ENCODE measurements around the gene ENOX1. TPM values are rescaled to one million over a fixed set of nuclear protein-coding genes. Genes with fewer than 3 reads are reported as not detected.

ENOX1 gene
- total RNA-seq, 2 donors from 2014 or later: 0.33 TPM; not detected in 1

DNA sequence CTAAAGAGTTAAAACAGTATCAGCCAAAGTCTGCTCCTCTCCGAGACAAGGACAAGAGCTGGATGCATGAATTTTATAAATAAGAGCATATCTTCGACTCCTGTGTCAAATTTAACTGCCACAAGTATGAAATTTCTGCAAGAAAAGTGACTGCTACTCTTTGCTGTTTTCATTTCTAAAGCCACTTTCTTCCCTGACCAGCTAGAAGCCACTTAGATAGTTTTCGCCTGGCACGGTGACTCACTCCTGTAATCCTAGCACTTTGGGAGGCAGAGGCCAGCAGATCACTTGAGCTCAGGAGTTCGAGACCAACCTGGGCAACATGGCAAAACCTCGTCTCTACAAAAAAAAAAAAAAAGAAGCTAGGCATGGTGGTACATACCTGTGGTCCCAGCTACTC lies 61.3 kb downstream of the ENOX1 start:
- H3K4me1 Mint-ChIP-seq: peaks cover 14% of the 10 kb centered on the region
- Histone ChIP-seq H3K36me3 (ENCODE audit: control insufficient read depth, insufficient read depth, low read length) (no peaks in the 10 kb centered on the region), H3K4me1 (ENCODE audit: control insufficient read depth, insufficient read depth, low read length) (peaks cover 4% of the 10 kb centered on the region), H3K4me3 (ENCODE audit: low read length) (no peak overlapping the region), H3K27me3 (ENCODE audit: control insufficient read depth, insufficient read depth, low read length, poor library complexity, severe bottlenecking) (no peaks in the 10 kb centered on the region), H3K9me3 (ENCODE audit: control insufficient read depth, low read length) (no peaks in the 10 kb centered on the region), H3K9ac (ENCODE audit: extremely low read depth, low read length, poor library complexity, severe bottlenecking) (no peak overlapping the region), H3K27ac (ENCODE audit: low read depth, low read length) (no peak overlapping the region)
- no peak for DNase-seq
- TF ChIP-seq, protein P1, sequence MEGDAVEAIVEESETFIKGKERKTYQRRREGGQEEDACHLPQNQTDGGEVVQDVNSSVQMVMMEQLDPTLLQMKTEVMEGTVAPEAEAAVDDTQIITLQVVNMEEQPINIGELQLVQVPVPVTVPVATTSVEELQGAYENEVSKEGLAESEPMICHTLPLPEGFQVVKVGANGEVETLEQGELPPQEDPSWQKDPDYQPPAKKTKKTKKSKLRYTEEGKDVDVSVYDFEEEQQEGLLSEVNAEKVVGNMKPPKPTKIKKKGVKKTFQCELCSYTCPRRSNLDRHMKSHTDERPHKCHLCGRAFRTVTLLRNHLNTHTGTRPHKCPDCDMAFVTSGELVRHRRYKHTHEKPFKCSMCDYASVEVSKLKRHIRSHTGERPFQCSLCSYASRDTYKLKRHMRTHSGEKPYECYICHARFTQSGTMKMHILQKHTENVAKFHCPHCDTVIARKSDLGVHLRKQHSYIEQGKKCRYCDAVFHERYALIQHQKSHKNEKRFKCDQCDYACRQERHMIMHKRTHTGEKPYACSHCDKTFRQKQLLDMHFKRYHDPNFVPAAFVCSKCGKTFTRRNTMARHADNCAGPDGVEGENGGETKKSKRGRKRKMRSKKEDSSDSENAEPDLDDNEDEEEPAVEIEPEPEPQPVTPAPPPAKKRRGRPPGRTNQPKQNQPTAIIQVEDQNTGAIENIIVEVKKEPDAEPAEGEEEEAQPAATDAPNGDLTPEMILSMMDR (conservative IDR thresholded peaks at IDR 0.05): no peak
- no peak overlapping the region for H3K27ac Mint-ChIP-seq
- no peaks in the 10 kb centered on the region for H3K9me3 Mint-ChIP-seq
- no peak overlapping the region for H3K4me3 Mint-ChIP-seq
- H3K27me3 Mint-ChIP-seq (ENCODE audit: insufficient read depth): no peaks in the 10 kb centered on the region
- WGBS, 2 experiments (ENCODE audit: insufficient coverage in 1 of 2, insufficient read length in 1 of 2): 92 to 93% methylated on average over 4 to 6 of the region's 6 CpGs
- no peaks in the 10 kb centered on the region for H3K36me3 Mint-ChIP-seq (ENCODE audit: low read depth)

DNA sequence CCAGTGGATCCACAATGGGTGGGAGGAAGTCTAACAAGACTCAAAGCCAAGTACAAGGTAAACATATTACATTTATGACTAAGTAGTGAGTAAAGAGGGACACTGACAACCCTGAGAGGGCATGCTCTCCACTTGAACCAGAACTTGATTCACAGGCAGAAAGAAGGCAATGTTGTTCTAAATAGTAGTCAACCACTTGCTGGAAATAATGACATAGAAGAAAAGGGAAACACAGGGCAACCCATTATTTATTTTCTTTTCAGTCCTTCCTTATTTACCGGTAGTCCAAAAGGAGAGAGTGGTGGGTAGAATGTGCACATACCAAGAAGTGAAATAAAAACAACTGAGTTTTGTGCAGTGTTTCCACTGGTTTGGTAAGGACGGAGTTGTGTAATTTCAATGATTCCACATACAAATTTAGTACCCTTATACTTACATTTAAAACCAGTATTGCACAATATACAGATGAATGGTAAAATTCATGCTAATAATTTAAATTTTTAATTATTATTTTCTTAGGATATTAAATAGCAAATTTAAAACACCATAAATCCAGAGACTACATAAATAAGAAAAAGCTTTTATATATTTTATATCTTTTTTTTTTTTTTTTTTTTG lies 65.9 kb downstream of the ENOX1 start:
- Histone ChIP-seq H3K9me3 (ENCODE audit: control insufficient read depth, low read length) (peaks cover 12% of the 10 kb centered on the region), H3K4me3 (ENCODE audit: low read length) (no peak overlapping the region), H3K36me3 (ENCODE audit: control insufficient read depth, insufficient read depth, low read length) (no peaks in the 10 kb centered on the region), H3K27me3 (ENCODE audit: control insufficient read depth, insufficient read depth, low read length, poor library complexity, severe bottlenecking) (no peaks in the 10 kb centered on the region), H3K27ac (ENCODE audit: low read depth, low read length) (no peak overlapping the region), H3K9ac (ENCODE audit: extremely low read depth, low read length, poor library complexity, severe bottlenecking) (no peak overlapping the region), H3K4me1 (ENCODE audit: control insufficient read depth, insufficient read depth, low read length) (peaks cover 4% of the 10 kb centered on the region)
- Mint-ChIP-seq H3K27ac (no peak overlapping the region), H3K36me3 (ENCODE audit: low read depth) (no peaks in the 10 kb centered on the region), H3K27me3 (ENCODE audit: insufficient read depth) (peaks cover 1% of the 10 kb centered on the region), H3K9me3 (peaks cover 17% of the 10 kb centered on the region), H3K4me3 (no peak overlapping the region), H3K4me1 (peaks cover 12% of the 10 kb centered on the region)
- TF ChIP-seq, protein P1 (conservative IDR thresholded peaks at IDR 0.05): no peak
- WGBS, 2 experiments (ENCODE audit: insufficient coverage in 1 of 2, insufficient read length in 1 of 2): no CpG with 5 or more reads among the region's 2 CpGs
- DNase-seq: no peak

DNA sequence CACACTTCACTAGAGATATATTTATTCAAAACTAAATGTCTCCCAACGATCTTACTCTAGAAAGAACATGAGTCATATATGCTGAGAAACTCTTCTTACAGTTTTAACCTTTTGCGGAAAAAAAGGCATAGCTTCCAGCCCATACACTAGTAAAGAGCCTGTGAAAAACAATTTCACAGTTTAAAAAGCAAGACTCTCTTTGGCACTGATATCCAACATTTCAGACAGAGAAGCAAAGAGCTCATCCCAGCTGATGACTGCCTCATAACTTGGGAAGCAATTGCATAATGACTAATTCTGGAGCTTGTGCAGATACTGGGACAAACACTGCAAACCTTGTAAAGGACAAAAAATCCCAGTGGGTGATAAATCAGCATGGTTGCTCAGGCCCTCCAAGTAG lies 88.0 kb downstream of the ENOX1 start:
- no peak for DNase-seq
- Mint-ChIP-seq H3K4me3 (no peak overlapping the region), H3K36me3 (ENCODE audit: low read depth) (no peaks in the 10 kb centered on the region), H3K27ac (no peak overlapping the region), H3K9me3 (no peaks in the 10 kb centered on the region), H3K27me3 (ENCODE audit: insufficient read depth) (peaks cover 42% of the 10 kb centered on the region), H3K4me1 (peaks cover 12% of the 10 kb centered on the region)
- no peaks in the 10 kb centered on the region for H3K9me3 ChIP-seq (ENCODE audit: control insufficient read depth, low read length)
- no peak overlapping the region for H3K27ac ChIP-seq (ENCODE audit: low read depth, low read length)
- TF ChIP-seq, protein P1 (conservative IDR thresholded peaks at IDR 0.05): no peak
- no peak overlapping the region for H3K4me3 ChIP-seq (ENCODE audit: low read length)
- H3K36me3 ChIP-seq (ENCODE audit: control insufficient read depth, insufficient read depth, low read length): no peaks in the 10 kb centered on the region
- peaks cover 52% of the 10 kb centered on the region for H3K27me3 ChIP-seq (ENCODE audit: control insufficient read depth, insufficient read depth, low read length, poor library complexity, severe bottlenecking)
- H3K4me1 ChIP-seq (ENCODE audit: control insufficient read depth, insufficient read depth, low read length): no peaks in the 10 kb centered on the region
- WGBS, 2 experiments (ENCODE audit: insufficient coverage in 1 of 2, insufficient read length in 1 of 2): 91 to 100% methylated on average over 1 to 2 of the region's 2 CpGs
- H3K9ac ChIP-seq (ENCODE audit: extremely low read depth, low read length, poor library complexity, severe bottlenecking): no peak overlapping the region

Measured in endodermal cell (in vitro differentiated cells).